ENCODE results near the gene BST1. TPM values are rescaled to one million over a fixed set of nuclear protein-coding genes. Genes with fewer than 3 reads are reported as not detected.
A peak's percentile ranks its signal among the peaks of the same experiment; 100 is the strongest.

The BST1 gene
- total and polyA plus RNA-seq, 3 experiments from 2014 or later: 0.39 to 0.48 (median 0.44) TPM

GRCh38 chr4:15677507-15677988, 25.3 kb upstream of the BST1 start:
- Histone ChIP-seq H3K4me1 (ENCODE audit: insufficient read depth, low read length) (peaks cover 4% of the 10 kb centered on the region), H3K36me3 (ENCODE audit: insufficient read depth, low read length) (no peaks in the 10 kb centered on the region), H3K4me3 (ENCODE audit: low read length) (no peak overlapping the region), H3K27ac (ENCODE audit: low read depth, low read length) (peak overlapping the region; percentile 17), H3K27me3 (ENCODE audit: insufficient read depth, low read length, poor library complexity, severe bottlenecking) (no peaks in the 10 kb centered on the region), H3K9me3 (ENCODE audit: low read length) (no peaks in the 10 kb centered on the region)
- Mint-ChIP-seq H3K4me1 (peaks cover 6 to 13% (median 12%) of the 10 kb centered on the region in 3 donors), H3K36me3 (peaks cover 0 to 8% (median 0%) of the 10 kb centered on the region in 3 donors), H3K4me3 (peak overlapping the region in 1 of 7 donors; percentile 69), H3K9me3 (no peaks in the 10 kb centered on the region), H3K27ac (no peak overlapping the region), H3K27me3 (no peaks in the 10 kb centered on the region)
- no peak for DNase-seq
- CTCF ChIA-PET: interaction anchor here (2.0 kb wide), 1 partner anchor 14 kb away, joined by 4 read pairs; no protein-coding TSS in a partner anchor
- POLR2A ChIA-PET: no interaction called here

GRCh38 chr4:15681067-15681371, 21.8 kb upstream of the BST1 start:
- Mint-ChIP-seq H3K4me1 (peaks cover 27 to 43% (median 41%) of the 10 kb centered on the region in 3 donors), H3K9me3 (no peaks in the 10 kb centered on the region), H3K27ac (peak overlapping the region in 2 of 8 donors; percentile 89 to 97), H3K4me3 (peak overlapping the region; percentile 92 to 98 (median 96)), H3K27me3 (no peaks in the 10 kb centered on the region), H3K36me3 (peaks cover 0 to 18% (median under 1%) of the 10 kb centered on the region in 3 donors)
- Histone ChIP-seq H3K27me3 (ENCODE audit: insufficient read depth, low read length, poor library complexity, severe bottlenecking) (no peaks in the 10 kb centered on the region), H3K9me3 (ENCODE audit: low read length) (no peaks in the 10 kb centered on the region), H3K27ac (ENCODE audit: low read depth, low read length) (peak overlapping the region; percentile 88), H3K4me1 (ENCODE audit: insufficient read depth, low read length) (peaks cover 20% of the 10 kb centered on the region), H3K36me3 (ENCODE audit: insufficient read depth, low read length) (no peaks in the 10 kb centered on the region), H3K4me3 (ENCODE audit: low read length) (peak overlapping the region; percentile 97)
- ChIA-PET CTCF (no interaction called here), POLR2A (interaction anchor here (2.0 kb wide), 1 partner anchor 26 kb away, joined by 14 read pairs; the partner anchor contains the start of gene FBXL5)
- no peak for DNase-seq

- ChIA-PET POLR2A (interaction anchor here (2.0 kb wide), 1 partner anchor 27 kb away, joined by 14 read pairs; the partner anchor contains the start of gene FBXL5), CTCF (interaction anchor here (1.2 to 2.3 kb wide), 2 partner anchors 26 to 27 kb away, joined by 3 to 7 read pairs; partner anchors contain the start of gene FBXL5)
- Mint-ChIP-seq H3K4me3 (peak within 1 kb of the TSS; percentile 92 to 98 (median 96)), H3K27me3 (no peaks in the 10 kb centered on the region), H3K27ac (peak within 1 kb of the TSS; percentile 89 to 98 (median 98)), H3K9me3 (no peaks in the 10 kb centered on the region), H3K4me1 (peaks cover 30 to 49% (median 45%) of the 10 kb centered on the region in 3 donors), H3K36me3 (peaks cover 3 to 24% (median 6%) of the 10 kb centered on the region in 3 donors)
- Histone ChIP-seq H3K27ac (ENCODE audit: low read depth, low read length) (peak within 1 kb of the TSS; percentile 88), H3K27me3 (ENCODE audit: insufficient read depth, low read length, poor library complexity, severe bottlenecking) (no peaks in the 10 kb centered on the region), H3K36me3 (ENCODE audit: insufficient read depth, low read length) (no peaks in the 10 kb centered on the region), H3K4me1 (ENCODE audit: insufficient read depth, low read length) (peaks cover 20% of the 10 kb centered on the region), H3K9me3 (ENCODE audit: low read length) (no peaks in the 10 kb centered on the region), H3K4me3 (ENCODE audit: low read length) (peak within 1 kb of the TSS; percentile 97)
- DNase-seq: peak; percentile 91 to 98 (median 95)
These were observed 21.3 kb upstream of the BST1 start, which contains the start of gene FAM200B for GRCh38 chr4:15681372-15682241. TSS of gene FAM200B (plus strand) at chr4:15681827. CDS start at chr4:15686978, 5,151 bp downstream.

GRCh38 chr4:15682242-15683142, 20.4 kb upstream of the BST1 start:
- peaks cover 30 to 49% (median 45%) of the 10 kb centered on the region in 3 donors for H3K4me1 Mint-ChIP-seq
- H3K27me3 ChIP-seq (ENCODE audit: insufficient read depth, low read length, poor library complexity, severe bottlenecking): no peaks in the 10 kb centered on the region
- H3K36me3 ChIP-seq (ENCODE audit: insufficient read depth, low read length): no peaks in the 10 kb centered on the region
- peaks cover 20% of the 10 kb centered on the region for H3K4me1 ChIP-seq (ENCODE audit: insufficient read depth, low read length)
- peak in 1 of 5 donors; percentile 28 for DNase-seq
- H3K4me3 Mint-ChIP-seq: peak overlapping the region; percentile 92 to 98 (median 96)
- peaks cover 5 to 32% (median 7%) of the 10 kb centered on the region in 3 donors for H3K36me3 Mint-ChIP-seq
- POLR2A ChIA-PET: interaction anchor here (2.0 kb wide), 1 partner anchor 27 kb away, joined by 14 read pairs; the partner anchor contains the start of gene FBXL5
- CTCF ChIA-PET: interaction anchor here (1.2 to 2.3 kb wide), 2 partner anchors 27 to 28 kb away, joined by 3 to 7 read pairs; partner anchors contain the start of gene FBXL5
- H3K27ac Mint-ChIP-seq: peak overlapping the region; percentile 89 to 98 (median 98)
- H3K4me3 ChIP-seq (ENCODE audit: low read length): peak overlapping the region; percentile 97
- H3K27ac ChIP-seq (ENCODE audit: low read depth, low read length): peak overlapping the region; percentile 88
- H3K9me3 ChIP-seq (ENCODE audit: low read length): no peaks in the 10 kb centered on the region
- H3K9me3 Mint-ChIP-seq: no peaks in the 10 kb centered on the region
- no peaks in the 10 kb centered on the region for H3K27me3 Mint-ChIP-seq

GRCh38 chr4:15683143-15683495, 19.7 kb upstream of the BST1 start:
- Histone ChIP-seq H3K27me3 (ENCODE audit: insufficient read depth, low read length, poor library complexity, severe bottlenecking) (no peaks in the 10 kb centered on the region), H3K4me3 (ENCODE audit: low read length) (peak overlapping the region; percentile 97), H3K27ac (ENCODE audit: low read depth, low read length) (peak overlapping the region; percentile 88), H3K4me1 (ENCODE audit: insufficient read depth, low read length) (peaks cover 20% of the 10 kb centered on the region), H3K36me3 (ENCODE audit: insufficient read depth, low read length) (no peaks in the 10 kb centered on the region), H3K9me3 (ENCODE audit: low read length) (no peaks in the 10 kb centered on the region)
- CTCF ChIA-PET: interaction anchor here (1.2 to 2.3 kb wide), 2 partner anchors 28 to 29 kb away, joined by 3 to 7 read pairs; partner anchors contain the start of gene FBXL5
- POLR2A ChIA-PET: no interaction called here
- Mint-ChIP-seq H3K27ac (peak overlapping the region in 2 of 8 donors; percentile 45 to 98), H3K27me3 (no peaks in the 10 kb centered on the region), H3K4me3 (peak overlapping the region in 6 of 7 donors; percentile 4 to 98 (median 38)), H3K9me3 (no peaks in the 10 kb centered on the region), H3K4me1 (peaks cover 30 to 49% (median 45%) of the 10 kb centered on the region in 3 donors), H3K36me3 (peaks cover 6 to 38% (median 7%) of the 10 kb centered on the region in 3 donors)
- no peak for DNase-seq

- POLR2A ChIA-PET: no interaction called here
- peaks cover 20% of the 10 kb centered on the region for H3K4me1 ChIP-seq (ENCODE audit: insufficient read depth, low read length)
- no peaks in the 10 kb centered on the region for H3K36me3 ChIP-seq (ENCODE audit: insufficient read depth, low read length)
- Mint-ChIP-seq H3K9me3 (no peaks in the 10 kb centered on the region), H3K27me3 (no peaks in the 10 kb centered on the region), H3K36me3 (peaks cover 6 to 46% (median 7%) of the 10 kb centered on the region in 3 donors), H3K4me1 (peaks cover 30 to 49% (median 45%) of the 10 kb centered on the region in 3 donors), H3K4me3 (peak overlapping the region in 1 of 7 donors; percentile 42), H3K27ac (no peak overlapping the region)
- H3K4me3 ChIP-seq (ENCODE audit: low read length): no peak overlapping the region
- no peak for DNase-seq
- CTCF ChIA-PET: no interaction called here
- H3K9me3 ChIP-seq (ENCODE audit: low read length): no peaks in the 10 kb centered on the region
- no peaks in the 10 kb centered on the region for H3K27me3 ChIP-seq (ENCODE audit: insufficient read depth, low read length, poor library complexity, severe bottlenecking)
- H3K27ac ChIP-seq (ENCODE audit: low read depth, low read length): no peak overlapping the region
These were observed 18.4 kb upstream of the BST1 start for GRCh38 chr4:15684498-15684897.

- Mint-ChIP-seq H3K9me3 (no peaks in the 10 kb centered on the region), H3K36me3 (peaks cover 6 to 38% (median 7%) of the 10 kb centered on the region in 3 donors), H3K27me3 (no peaks in the 10 kb centered on the region), H3K27ac (no peak overlapping the region), H3K4me1 (peaks cover 18 to 32% (median 27%) of the 10 kb centered on the region in 3 donors), H3K4me3 (no peak overlapping the region)
- Histone ChIP-seq H3K9me3 (ENCODE audit: low read length) (no peaks in the 10 kb centered on the region), H3K4me3 (ENCODE audit: low read length) (no peak overlapping the region), H3K27ac (ENCODE audit: low read depth, low read length) (no peak overlapping the region), H3K27me3 (ENCODE audit: insufficient read depth, low read length, poor library complexity, severe bottlenecking) (no peaks in the 10 kb centered on the region), H3K36me3 (ENCODE audit: insufficient read depth, low read length) (no peaks in the 10 kb centered on the region), H3K4me1 (ENCODE audit: insufficient read depth, low read length) (peaks cover 11% of the 10 kb centered on the region)
- ChIA-PET CTCF (no interaction called here), POLR2A (no interaction called here)
- no peak for DNase-seq
These were observed 14.8 kb upstream of the BST1 start for GRCh38 chr4:15688051-15688450.

Data from CD8-positive, alpha-beta memory T cell (primary cell).